ACHN (cell line): ENCODE data around the gene GNA14.
"Not testable (repeated sequence)": the region's sequence is repeated elsewhere in the genome, so short reads cannot be mapped to it uniquely, and the experiment has no call there.

Experiments
- DNase-seq: peaks from one replicate; pipeline ENCODE4 v3.0.0-alpha.2; 2015
- in situ Hi-C: cut with HindIII; loops from 2 replicates; pipeline ENCODE4 v1.10.0; 2017; ENCODE audit warnings: low sequenced_read_pairs, low pct_ligation_motif_present, low pct_unique_long_range_greater_than_20kb

GNA14 gene

GRCh38 chr9:77440057-77440456 lies 208.1 kb downstream of the GNA14 start:
- in situ Hi-C loops = no loop called here
- no peak for DNase-seq

GRCh38 chr9:77438653-77439052 lies 209.5 kb downstream of the GNA14 start:
- DNase-seq = no peak
- in situ Hi-C loops = no loop called here

GRCh38 chr9:77435688-77436087 lies 212.4 kb downstream of the GNA14 start:
- in situ Hi-C loops = no loop called here
- DNase-seq = no peak

GRCh38 chr9:77435277-77435676 lies 212.8 kb downstream of the GNA14 start:
- in situ Hi-C loops = no loop called here
- DNase-seq = no peak

GRCh38 chr9:77433675-77434445 lies 214.3 kb downstream of the GNA14 start:
- in situ Hi-C loops = no loop called here
- peak; percentile 53 for DNase-seq

- DNase-seq = no peak
- in situ Hi-C loops = no loop called here
Measured at GRCh38 chr9:77432053-77432452, 216.1 kb downstream of the GNA14 start.

- in situ Hi-C loops = no loop called here
- DNase-seq = no peak
Measured at GRCh38 chr9:77429928-77430327, 218.2 kb downstream of the GNA14 start.

GRCh38 chr9:77427256-77427927 lies 220.7 kb downstream of the GNA14 start:
- DNase-seq = no peak
- in situ Hi-C loops = no loop called here

- in situ Hi-C loops = no loop called here
Measured at GRCh38 chr9:77426712-77427111, 221.4 kb downstream of the GNA14 start.

GRCh38 chr9:77424993-77425392 lies 223.1 kb downstream of the GNA14 start:
- in situ Hi-C loops = no loop called here
- DNase-seq = no peak

More at GRCh38 chr9:77426712-77427111, 221.4 kb downstream of the GNA14 start:
- no peak for DNase-seq

GRCh38 chr9:77423841-77424240 lies 224.3 kb downstream of the GNA14 start:
- in situ Hi-C loops = no loop called here
- no peak for DNase-seq

- in situ Hi-C loops = no loop called here
- no peak for DNase-seq
Measured at GRCh38 chr9:77422969-77423368, 225.2 kb downstream of the GNA14 start.

GRCh38 chr9:77421506-77422265 lies 226.4 kb downstream of the GNA14 start:
- in situ Hi-C loops = no loop called here

GRCh38 chr9:77420641-77421040 lies 227.5 kb downstream of the GNA14 start:
- in situ Hi-C loops = no loop called here
- DNase-seq = no peak

More at GRCh38 chr9:77421506-77422265, 226.4 kb downstream of the GNA14 start:
- no peak for DNase-seq

GRCh38 chr9:77418226-77418625 lies 229.9 kb downstream of the GNA14 start:
- in situ Hi-C loops = no loop called here
- DNase-seq = no peak

- in situ Hi-C loops = no loop called here
- no peak for DNase-seq
Measured at GRCh38 chr9:77417566-77417965, 230.6 kb downstream of the GNA14 start.

- in situ Hi-C loops, DNase-seq: not testable (repeated sequence)
Measured at GRCh38 chr9:77408521-77408920, 239.6 kb downstream of the GNA14 start.

- in situ Hi-C loops = no loop called here
- no peak for DNase-seq
Measured at GRCh38 chr9:77403239-77403638, 244.9 kb downstream of the GNA14 start.

- no peak for DNase-seq
- in situ Hi-C loops = no loop called here
Measured at GRCh38 chr9:77402286-77402685, 245.8 kb downstream of the GNA14 start.
